Mesenchymal stem cell (in vitro differentiated cells and primary cell): Measurements from ENCODE around the gene SLC14A1.

Experiments
- DNase-seq: peaks from one replicate; pipeline ENCODE4 v3.0.0-alpha.2; 2013
- H2AFZ ChIP-seq: one replicate; pipeline ENCODE4 v1.6.1; 2013; ENCODE audit warnings: low read depth, mild to moderate bottlenecking, control low read depth, inconsistent platforms, low read length, moderate library complexity
- H2AK5ac ChIP-seq: 2 replicates; pipeline ENCODE4 v1.6.1; 2013; ENCODE audit warnings: low read length, moderate library complexity, mild to moderate bottlenecking, inconsistent platforms; ENCODE audit not compliant: severe bottlenecking
- H2BK120ac ChIP-seq: one replicate; pipeline ENCODE4 v1.6.1; 2013; ENCODE audit warnings: low read depth, mild to moderate bottlenecking, inconsistent platforms, low read length, moderate library complexity
- H2BK12ac ChIP-seq, 2 experiments: one replicate each; pipeline ENCODE4 v1.6.1; 2013; ENCODE audit warnings: inconsistent platforms in 2 of 2, low read length in 2 of 2, mild to moderate bottlenecking in 2 of 2, moderate library complexity in 2 of 2, control low read depth in 1 of 2
- H2BK15ac ChIP-seq: one replicate; pipeline ENCODE4 v1.6.1; 2013; ENCODE audit warnings: mild to moderate bottlenecking, low read depth, inconsistent platforms; ENCODE audit not compliant: poor library complexity, severe bottlenecking
- H2BK5ac ChIP-seq: 2 replicates; pipeline ENCODE4 v1.6.1; 2013; ENCODE audit warnings: low read depth, mild to moderate bottlenecking, low read length, control low read depth, inconsistent platforms; ENCODE audit not compliant: poor library complexity, severe bottlenecking
- H3K14ac ChIP-seq, 2 experiments: one replicate each; pipeline ENCODE4 v1.6.1; 2013; ENCODE audit warnings: inconsistent platforms in 2 of 2, low read length in 2 of 2, control low read depth in 1 of 2, mild to moderate bottlenecking in 1 of 2, moderate library complexity in 1 of 2
- H3K18ac ChIP-seq, 2 experiments: one replicate each; pipeline ENCODE4 v1.6.1; 2013; ENCODE audit warnings: inconsistent platforms in 2 of 2, low read length in 2 of 2, control low read depth in 1 of 2, low read depth in 1 of 2, mild to moderate bottlenecking in 1 of 2
- H3K23ac ChIP-seq, 2 experiments: one replicate each; pipeline ENCODE4 v1.6.1; 2013; ENCODE audit warnings: inconsistent platforms in 2 of 2, low read length in 2 of 2, mild to moderate bottlenecking in 2 of 2, moderate library complexity in 2 of 2, control low read depth in 1 of 2
- H3K27ac ChIP-seq: 2 replicates; pipeline ENCODE4 v1.5.1; 2013; ENCODE audit warnings: mild to moderate bottlenecking, moderate library complexity, low read length, control low read depth, inconsistent platforms; ENCODE audit not compliant: poor library complexity, severe bottlenecking
- H3K27me3 ChIP-seq, 2 experiments: 2 replicates each; pipeline versions ENCODE4 v1.6.1 to v1.7.0; 2013; ENCODE audit warnings: low read length in 2 of 2, mild to moderate bottlenecking in 2 of 2, moderate library complexity in 2 of 2, control low read depth in 1 of 2, inconsistent platforms in 1 of 2; ENCODE audit not compliant: control insufficient read depth in 1 of 2, insufficient read depth in 1 of 2
- H3K36me3 ChIP-seq, 2 experiments: 2 replicates each; pipeline versions ENCODE4 v1.6.1 to v1.7.0; 2013; ENCODE audit warnings: low read length in 2 of 2, control low read depth in 1 of 2, inconsistent platforms in 1 of 2, low read depth in 1 of 2, mild to moderate bottlenecking in 1 of 2; ENCODE audit not compliant: insufficient read depth in 2 of 2, control insufficient read depth in 1 of 2
- H3K4ac ChIP-seq, 2 experiments: one replicate each; pipeline ENCODE4 v1.6.1; 2013; ENCODE audit warnings: inconsistent platforms in 2 of 2, low read length in 2 of 2, mild to moderate bottlenecking in 2 of 2, moderate library complexity in 2 of 2, control low read depth in 1 of 2, low read depth in 1 of 2
- H3K4me1 ChIP-seq: 2 replicates; pipeline ENCODE4 v1.6.1; 2013; ENCODE audit warnings: low read depth, low read length, control low read depth; ENCODE audit not compliant: control insufficient read depth, insufficient read depth
- H3K4me2 ChIP-seq: 2 replicates; pipeline ENCODE4 v1.6.1; 2013; ENCODE audit warnings: low read length, mild to moderate bottlenecking, inconsistent platforms; ENCODE audit not compliant: poor library complexity, severe bottlenecking
- H3K4me3 ChIP-seq, 2 experiments: 2 replicates each; pipeline versions ENCODE4 v1.5.1 to v1.7.0; 2013; ENCODE audit warnings: low read length in 2 of 2, mild to moderate bottlenecking in 2 of 2, control low read depth in 1 of 2, low read depth in 1 of 2; ENCODE audit not compliant: insufficient read depth in 1 of 2
- H3K79me1 ChIP-seq: replicated peaks from 2 replicates; pipeline ENCODE4 v1.6.1; 2013; ENCODE audit warnings: mild to moderate bottlenecking, control low read depth, low read length, inconsistent platforms; ENCODE audit not compliant: poor library complexity, severe bottlenecking
- H3K9ac ChIP-seq: 2 replicates; pipeline ENCODE4 v1.7.0; 2013; ENCODE audit warnings: mild to moderate bottlenecking, low read length, moderate library complexity
- H3K9me3 ChIP-seq: 2 replicates; pipeline ENCODE4 v1.7.0; 2013; ENCODE audit warnings: mild to moderate bottlenecking, low read length; ENCODE audit not compliant: control insufficient read depth
- H4K8ac ChIP-seq: one replicate; pipeline ENCODE4 v1.6.1; 2013; ENCODE audit warnings: inconsistent platforms, mild to moderate bottlenecking, low read length, moderate library complexity
- H4K91ac ChIP-seq: one replicate; pipeline ENCODE4 v1.6.1; 2013; ENCODE audit warnings: mild to moderate bottlenecking, low read length, inconsistent platforms
- WGBS: methylation state at CpG from one replicate; pipeline ENCODE4 v1.1.7; 2013; ENCODE audit warnings: mixed read lengths; 5-methylcytosine and 5-hydroxymethylcytosine counted together

SLC14A1 gene

GRCh38 chr18:45687621-45688020 lies 36.4 kb upstream of the SLC14A1 start:
- no peak overlapping the region for H3K14ac ChIP-seq
- H2BK5ac ChIP-seq = no peak overlapping the region
- H2AFZ ChIP-seq = no peak overlapping the region
- H2AK5ac ChIP-seq = no peak overlapping the region
- H3K4me1 ChIP-seq = peaks cover 19% of the 10 kb centered on the region
- no peaks in the 10 kb centered on the region for H3K79me1 ChIP-seq
- WGBS = 80% methylated on average over 6 of the region's 6 CpGs
- no peak overlapping the region for H2BK12ac ChIP-seq
- H3K4me3 ChIP-seq = no peak overlapping the region
- no peak overlapping the region for H3K27ac ChIP-seq
- no peaks in the 10 kb centered on the region for H3K9me3 ChIP-seq
- H3K23ac ChIP-seq = no peak overlapping the region
- H3K18ac ChIP-seq = peak overlapping the region in 1 of 2 experiments; percentile 50
- H3K9ac ChIP-seq = no peak overlapping the region
- peaks cover 0 to under 1% of the 10 kb centered on the region in 2 experiments for H3K27me3 ChIP-seq
- no peak overlapping the region for H3K4ac ChIP-seq
- no peaks in the 10 kb centered on the region for H3K36me3 ChIP-seq
- no peak overlapping the region for H3K4me2 ChIP-seq
- H4K91ac ChIP-seq = no peak overlapping the region
- H2BK120ac ChIP-seq = no peak overlapping the region
- H2BK15ac ChIP-seq = no peak overlapping the region
- no peak overlapping the region for H4K8ac ChIP-seq
- no peak for DNase-seq

- Histone ChIP-seq H3K18ac (no peak overlapping the region), H2BK12ac (no peak overlapping the region), H3K23ac (no peak overlapping the region), H3K4me1 (peaks cover 19% of the 10 kb centered on the region), H3K9me3 (no peaks in the 10 kb centered on the region), H3K27me3 (no peaks in the 10 kb centered on the region), H3K4me2 (no peak overlapping the region), H4K91ac (no peak overlapping the region), H2AK5ac (no peak overlapping the region), H3K4me3 (no peak overlapping the region), H3K4ac (peak overlapping the region in 1 of 2 experiments; percentile 7), H2AFZ (no peak overlapping the region), H3K36me3 (no peaks in the 10 kb centered on the region), H3K9ac (no peak overlapping the region), H2BK5ac (no peak overlapping the region), H3K79me1 (no peaks in the 10 kb centered on the region), H2BK15ac (no peak overlapping the region), H3K14ac (no peak overlapping the region), H3K27ac (no peak overlapping the region), H4K8ac (no peak overlapping the region), H2BK120ac (no peak overlapping the region)
- 79% methylated on average over 4 of the region's 4 CpGs for WGBS
- DNase-seq = no peak
Observed at GRCh38 chr18:45688113-45688512, 35.9 kb upstream of the SLC14A1 start.

DNA sequence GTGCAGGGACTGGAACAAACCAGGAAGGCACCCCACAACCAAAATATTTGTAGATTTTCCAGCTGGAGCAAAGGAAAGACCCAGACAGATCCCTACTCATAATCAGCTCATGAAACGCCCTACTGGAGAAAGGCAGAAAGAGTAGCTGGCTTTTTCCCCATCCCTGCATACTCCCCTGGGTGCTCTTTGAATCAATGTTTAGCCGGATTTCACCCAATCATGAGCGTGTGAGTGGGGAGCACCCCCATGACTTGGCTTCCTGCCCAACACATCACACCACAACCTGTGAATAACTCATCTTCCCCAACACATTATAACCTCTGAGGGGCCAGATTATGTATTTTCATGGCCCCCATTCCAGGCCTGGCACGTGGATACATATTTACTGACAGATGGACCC lies 35.1 kb upstream of the SLC14A1 start:
- Histone ChIP-seq H3K36me3 (no peaks in the 10 kb centered on the region), H3K4ac (no peak overlapping the region), H4K91ac (no peak overlapping the region), H3K4me2 (no peak overlapping the region), H3K79me1 (no peaks in the 10 kb centered on the region), H2AFZ (no peak overlapping the region), H3K27ac (no peak overlapping the region), H3K4me1 (peaks cover 19% of the 10 kb centered on the region), H3K9me3 (peaks cover 3% of the 10 kb centered on the region), H3K9ac (no peak overlapping the region), H3K18ac (no peak overlapping the region), H3K27me3 (no peaks in the 10 kb centered on the region), H3K23ac (no peak overlapping the region), H3K4me3 (no peak overlapping the region), H2BK12ac (no peak overlapping the region), H3K14ac (no peak overlapping the region), H2BK15ac (no peak overlapping the region), H2BK120ac (no peak overlapping the region), H2BK5ac (no peak overlapping the region), H4K8ac (no peak overlapping the region), H2AK5ac (peak overlapping the region; percentile 46)
- 82% methylated on average over 4 of the region's 4 CpGs for WGBS
- DNase-seq = no peak

DNA sequence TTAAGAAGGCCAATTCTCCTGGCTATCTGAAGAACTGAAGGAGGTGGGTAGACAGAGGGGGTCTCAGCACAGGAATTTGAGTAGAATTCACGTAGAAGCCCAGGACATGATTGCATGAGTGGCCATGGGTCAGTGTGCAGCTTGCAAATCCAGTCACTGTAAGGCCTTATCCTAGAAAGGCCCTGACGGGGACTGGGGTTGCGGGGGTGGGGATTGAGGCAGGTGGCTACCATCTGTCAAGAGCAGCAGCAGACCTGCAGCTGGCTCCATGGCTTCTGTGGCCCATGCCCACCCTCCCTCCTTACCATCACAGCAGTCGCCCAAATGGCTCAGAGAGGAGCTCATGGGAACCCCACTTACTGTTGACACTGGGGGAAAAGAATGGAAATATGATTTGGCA lies 34.6 kb upstream of the SLC14A1 start:
- Histone ChIP-seq H4K91ac (no peak overlapping the region), H3K23ac (no peak overlapping the region), H2AK5ac (no peak overlapping the region), H3K14ac (peak overlapping the region in 1 of 2 experiments; percentile 36), H3K27ac (no peak overlapping the region), H4K8ac (no peak overlapping the region), H3K36me3 (no peaks in the 10 kb centered on the region), H2BK15ac (no peak overlapping the region), H3K4ac (no peak overlapping the region), H3K4me1 (peaks cover 19% of the 10 kb centered on the region), H2BK120ac (no peak overlapping the region), H2AFZ (no peak overlapping the region), H2BK12ac (no peak overlapping the region), H2BK5ac (no peak overlapping the region), H3K27me3 (no peaks in the 10 kb centered on the region), H3K9ac (no peak overlapping the region), H3K4me3 (no peak overlapping the region), H3K18ac (no peak overlapping the region), H3K4me2 (no peak overlapping the region), H3K79me1 (no peaks in the 10 kb centered on the region), H3K9me3 (peaks cover 3% of the 10 kb centered on the region)
- no peak for DNase-seq
- 82% methylated on average over 3 of the region's 4 CpGs for WGBS
